KG1 (cell line): ENCODE results near the gene SLC26A11.
A peak's percentile ranks its signal among the peaks of the same experiment; 100 is the strongest.
"Not testable (repeated sequence)": the region's sequence is repeated elsewhere in the genome, so short reads cannot be mapped to it uniquely, and the experiment has no call there.

ENCODE experiments used
- DNase-seq: peaks from one replicate; lab custom pipeline; 2025; lab: John Stamatoyannopoulos, UW

SLC26A11 gene

DNA sequence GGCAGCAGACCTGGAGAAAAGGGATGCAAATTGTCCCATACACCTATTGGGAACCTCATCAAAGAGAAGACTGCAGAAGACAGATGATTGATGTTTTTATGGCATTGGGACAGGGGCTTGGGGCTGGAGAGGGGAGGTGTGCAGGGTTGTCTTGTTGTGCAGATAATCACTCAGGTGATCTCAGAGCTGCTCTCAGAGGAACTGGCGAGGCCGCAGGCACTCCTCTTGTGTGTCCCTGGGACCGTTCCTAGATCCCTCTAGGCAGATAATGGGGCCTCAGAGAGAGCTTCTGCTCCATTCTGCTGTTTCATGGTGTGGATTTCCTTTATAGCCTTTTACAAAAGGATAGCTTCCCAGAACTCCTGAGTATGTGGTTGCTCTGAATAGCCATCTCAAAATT lies 42.1 kb downstream of the SLC26A11 start:
- DNase-seq: no peak

DNA sequence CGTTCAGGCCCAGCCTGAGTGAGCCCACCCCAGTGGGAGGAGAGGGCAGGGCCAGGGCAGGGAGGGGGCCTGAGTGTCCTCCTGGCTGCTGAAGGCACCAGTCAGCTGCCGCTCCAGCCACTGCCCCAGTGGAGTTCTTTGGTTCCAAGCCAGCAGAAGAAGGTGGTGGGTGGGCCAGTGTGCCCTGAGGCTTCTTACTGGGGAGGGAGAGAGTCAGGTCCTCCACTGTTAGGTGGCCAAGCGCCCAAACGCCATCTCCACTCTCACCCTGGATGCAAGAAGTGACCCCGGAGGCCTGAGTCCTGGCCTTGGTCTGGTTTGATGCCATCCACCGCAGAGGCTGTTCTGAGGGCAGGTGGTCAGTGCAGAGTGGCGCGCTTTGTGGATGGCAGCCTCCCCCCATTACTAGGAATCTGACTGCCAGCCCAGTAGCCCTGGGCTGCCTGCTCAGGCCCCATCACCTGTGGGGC lies 42.6 kb downstream of the SLC26A11 start:
- DNase-seq: no peak

DNA sequence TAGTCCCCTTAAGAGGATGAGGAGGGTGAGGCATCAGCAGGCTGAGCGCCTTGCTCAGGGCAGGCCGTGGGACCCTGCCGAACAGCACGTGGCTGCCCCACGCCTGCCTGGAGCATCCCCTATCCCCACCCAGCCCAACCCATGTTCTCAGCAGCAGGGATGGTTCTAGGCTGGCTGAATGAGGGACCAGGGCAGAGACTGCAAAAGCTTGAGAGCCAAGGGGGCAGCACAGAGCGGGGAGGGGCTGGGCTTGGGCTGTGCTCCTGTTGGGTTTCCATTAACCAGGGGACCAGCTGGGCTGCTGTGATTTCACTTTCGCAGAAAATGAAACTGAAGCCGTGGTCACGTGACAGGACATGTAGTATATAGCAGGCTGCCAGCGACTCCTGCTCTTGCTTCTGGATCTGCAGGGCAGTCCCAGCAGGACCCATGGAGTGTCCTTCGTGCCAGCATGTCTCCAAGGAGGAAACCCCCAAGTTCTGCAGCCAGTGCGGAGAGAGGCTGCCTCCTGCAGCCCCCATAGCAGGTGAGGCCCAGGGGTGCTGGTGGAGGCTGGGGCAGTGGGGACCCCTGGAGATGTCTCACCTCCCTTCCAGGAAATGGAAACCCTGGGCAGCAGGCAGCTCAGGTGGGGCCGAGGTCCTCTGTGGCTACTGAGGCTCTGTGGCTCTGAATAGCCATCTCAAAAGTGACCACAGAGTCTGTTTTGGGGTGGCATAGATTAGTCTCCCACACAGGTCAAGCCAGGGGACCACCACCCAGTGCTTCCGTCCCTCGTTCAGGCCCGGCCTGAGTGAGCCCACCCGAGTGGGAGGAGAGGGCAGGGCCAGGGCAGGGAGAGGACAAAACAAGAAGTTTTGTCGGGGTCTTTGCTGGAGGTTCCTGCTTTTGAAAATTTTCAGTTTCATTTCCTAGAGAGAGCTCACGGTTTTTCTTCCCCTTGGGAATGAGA lies 43.3 kb downstream of the SLC26A11 start:
- DNase-seq: peak; percentile 62

DNA sequence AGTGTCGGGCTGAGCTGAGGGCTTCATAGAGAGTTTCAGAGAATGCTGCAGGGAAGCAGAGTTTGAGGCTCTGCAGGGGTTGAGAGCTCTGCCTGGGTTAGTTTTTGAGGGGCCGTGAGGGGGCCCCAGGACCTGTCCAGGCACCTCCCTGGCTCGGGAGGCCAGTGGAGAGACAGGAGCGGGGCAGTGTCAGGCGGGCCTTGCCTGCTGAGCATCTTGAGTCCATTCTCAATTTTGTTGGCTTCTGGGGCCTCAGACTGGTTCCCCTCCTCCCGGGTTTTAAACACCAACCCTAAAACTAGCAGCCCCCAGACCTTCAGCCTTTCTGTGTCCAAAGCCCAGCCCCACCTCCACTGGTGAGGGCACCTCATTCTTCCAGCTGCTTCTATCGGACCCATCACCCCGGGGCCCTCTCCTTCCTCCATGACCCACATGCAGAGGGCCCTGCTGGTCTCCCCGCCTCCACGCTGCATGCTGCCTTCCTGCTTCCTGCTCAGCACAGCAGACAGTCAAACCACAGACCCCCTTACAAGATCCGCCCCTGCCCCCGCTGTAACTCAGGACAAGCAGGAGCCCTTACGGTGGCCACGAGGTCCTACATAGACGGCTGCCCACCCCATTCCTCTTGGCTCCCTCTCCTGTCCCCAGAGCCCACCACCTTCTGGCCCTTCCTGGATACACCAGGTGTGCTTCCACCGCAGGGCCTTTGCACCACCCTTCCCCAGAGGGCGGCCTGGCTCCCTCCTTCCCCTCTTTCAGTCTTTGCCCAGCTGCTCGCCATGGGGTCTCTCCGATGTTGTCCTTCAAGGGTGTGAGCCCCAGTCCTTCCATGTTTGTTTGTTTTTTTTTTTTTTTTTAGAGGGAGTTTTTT lies 44.2 kb downstream of the SLC26A11 start:
- DNase-seq: no peak

DNA sequence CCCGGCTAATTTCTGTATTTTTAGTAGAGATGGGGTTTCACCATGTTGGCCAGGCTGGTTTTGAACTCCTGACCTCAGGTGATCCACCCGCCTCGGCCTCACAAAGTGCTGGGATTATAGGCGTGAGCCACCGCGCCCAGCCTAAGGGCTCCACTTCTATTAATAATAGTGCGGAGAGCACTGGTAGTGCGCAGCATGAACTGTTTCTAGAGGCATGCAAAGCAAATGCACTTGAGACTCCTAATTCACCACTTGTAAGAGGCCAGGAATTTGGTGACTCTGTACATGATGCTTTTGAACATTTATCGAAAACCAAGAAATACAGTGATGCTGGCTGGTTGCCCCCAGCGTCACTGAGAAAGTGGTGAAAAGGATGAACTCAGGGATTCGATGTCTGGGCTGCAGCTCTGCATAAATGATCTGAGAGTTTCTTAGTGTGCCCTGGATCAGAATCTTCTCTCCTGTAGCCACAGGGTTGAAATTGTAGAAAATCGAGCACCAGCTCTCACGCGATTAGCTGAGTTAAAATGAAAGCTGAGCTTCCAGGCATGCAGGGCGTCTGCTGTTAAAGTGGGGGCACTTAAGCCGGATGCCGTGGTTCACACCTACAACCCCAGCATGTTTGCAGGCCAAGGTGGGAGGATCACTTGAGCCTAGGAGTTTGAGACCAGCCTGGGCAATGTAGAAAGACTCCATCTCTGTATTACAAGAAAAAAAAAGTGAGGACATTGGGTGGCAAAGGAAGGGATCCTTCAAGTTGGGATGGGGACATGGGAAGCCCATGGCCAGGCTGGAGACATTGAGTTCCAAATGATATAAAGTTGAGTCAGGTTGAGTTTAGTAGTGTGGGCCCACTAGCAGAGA lies 45.2 kb downstream of the SLC26A11 start:
- DNase-seq: no peak

DNA sequence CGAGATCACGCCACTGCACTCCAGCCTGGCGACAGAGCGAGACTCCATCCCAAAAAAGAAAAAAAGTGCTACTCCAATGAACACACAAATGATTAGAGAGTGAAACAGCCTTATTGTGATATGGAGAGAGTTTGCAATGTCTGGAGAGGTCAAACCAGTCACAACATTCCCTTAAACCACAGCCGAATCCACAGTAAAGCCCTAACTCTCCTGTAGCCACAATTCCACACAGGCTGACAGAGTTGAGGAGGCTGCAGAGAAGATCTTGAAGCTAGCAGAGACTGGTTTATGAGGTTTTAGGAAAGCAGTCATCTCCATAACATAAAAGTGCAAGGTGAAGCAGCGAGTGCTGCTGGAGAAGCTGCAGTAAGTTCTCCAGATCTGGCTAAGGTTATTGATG lies 47.2 kb downstream of the SLC26A11 start:
- DNase-seq: no peak

DNA sequence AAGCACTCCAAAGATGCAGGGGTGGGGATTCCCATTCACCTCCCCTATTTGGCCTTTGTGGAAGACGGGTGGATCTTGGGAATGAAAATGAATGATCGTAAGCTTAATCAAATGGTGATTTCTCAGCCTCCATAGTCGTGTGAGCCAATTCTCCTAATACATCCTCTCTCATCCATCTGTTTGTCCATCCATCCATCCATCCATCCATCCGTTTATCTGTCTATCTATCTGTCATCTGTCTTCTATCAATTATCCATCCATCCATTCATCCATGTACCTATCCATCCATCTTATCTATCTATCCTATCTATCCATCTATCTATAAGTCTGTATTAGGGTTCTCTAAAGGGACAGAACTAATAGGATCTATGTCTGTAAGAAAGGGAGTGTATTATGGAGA lies 48.2 kb downstream of the SLC26A11 start:
- no peak for DNase-seq

DNA sequence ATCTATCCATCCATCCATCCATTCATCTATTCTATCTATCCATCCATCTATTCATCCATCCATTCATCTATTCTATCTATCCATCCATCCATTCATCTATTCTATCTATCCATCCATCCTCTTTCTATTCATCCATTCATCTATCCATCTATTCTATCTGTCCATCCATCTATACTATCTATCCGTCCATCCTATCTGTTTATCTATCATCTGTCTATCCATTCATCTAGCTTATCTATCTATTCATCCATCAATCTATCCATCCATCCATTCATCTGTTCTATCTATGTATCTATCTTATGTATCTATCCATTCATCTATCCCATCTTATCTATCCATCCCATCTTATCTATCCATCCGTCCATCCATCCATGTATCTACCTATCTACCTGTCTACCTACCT lies 49.2 kb downstream of the SLC26A11 start:
- no peak for DNase-seq

DNA sequence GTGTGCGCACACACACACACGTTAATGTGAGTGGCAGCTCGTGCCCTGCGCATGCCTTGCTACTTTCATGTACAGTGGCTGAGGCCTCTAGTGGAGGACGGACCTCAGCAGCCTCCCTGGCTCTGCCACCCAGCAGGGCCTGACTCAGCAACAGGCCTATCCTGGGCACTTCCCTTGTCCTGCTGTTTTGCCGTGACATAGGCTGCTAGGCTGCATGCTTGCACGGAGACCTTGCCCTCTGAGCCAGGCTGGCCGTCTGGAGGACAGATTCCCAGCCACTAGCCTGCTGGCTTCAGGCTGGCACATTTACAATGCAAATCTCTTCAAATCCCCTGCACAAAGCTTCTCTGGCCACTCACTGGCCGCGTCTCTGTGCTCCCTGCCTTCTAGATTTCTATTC lies 49.9 kb downstream of the SLC26A11 start:
- DNase-seq: no peak

DNA sequence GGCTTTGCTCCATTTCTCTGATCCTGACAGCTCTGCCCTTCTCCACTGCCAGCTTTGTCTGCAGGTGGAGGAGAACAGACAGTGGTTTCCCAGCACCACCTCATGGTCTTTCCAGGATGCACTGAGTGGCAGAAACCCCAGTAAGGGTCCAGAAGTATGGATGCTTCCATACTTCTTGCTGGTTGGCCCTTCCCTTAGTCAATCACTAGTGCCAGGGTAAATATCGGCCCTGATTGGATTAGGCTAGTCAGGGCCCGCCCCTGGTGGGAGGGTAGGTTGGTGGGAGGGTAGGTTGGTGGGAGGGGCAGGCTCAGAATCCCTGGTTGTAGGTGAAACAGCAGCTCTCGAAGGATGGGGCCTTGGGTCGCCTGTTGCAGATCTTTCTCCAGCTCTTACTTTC lies 50.6 kb downstream of the SLC26A11 start:
- no peak for DNase-seq

DNA sequence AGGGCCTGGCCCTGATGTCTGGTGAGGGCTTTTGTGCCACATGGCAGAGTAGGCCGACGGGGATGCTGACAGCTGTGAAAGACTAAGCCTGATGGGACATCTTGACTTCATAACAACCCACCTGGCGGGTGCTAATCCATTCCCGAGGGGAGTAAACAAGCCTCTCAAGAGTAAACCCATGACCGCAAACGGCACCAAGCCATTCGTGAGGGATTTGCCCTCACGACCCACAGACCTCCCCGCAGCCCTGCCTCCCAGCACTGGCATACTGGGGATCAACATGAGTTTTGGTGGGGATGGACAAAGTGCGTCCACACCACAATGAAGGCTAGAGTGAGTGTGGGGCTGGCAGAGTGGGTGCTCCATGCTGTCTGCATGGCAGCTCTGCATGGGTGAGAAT lies 52.1 kb downstream of the SLC26A11 start:
- DNase-seq: no peak

DNA sequence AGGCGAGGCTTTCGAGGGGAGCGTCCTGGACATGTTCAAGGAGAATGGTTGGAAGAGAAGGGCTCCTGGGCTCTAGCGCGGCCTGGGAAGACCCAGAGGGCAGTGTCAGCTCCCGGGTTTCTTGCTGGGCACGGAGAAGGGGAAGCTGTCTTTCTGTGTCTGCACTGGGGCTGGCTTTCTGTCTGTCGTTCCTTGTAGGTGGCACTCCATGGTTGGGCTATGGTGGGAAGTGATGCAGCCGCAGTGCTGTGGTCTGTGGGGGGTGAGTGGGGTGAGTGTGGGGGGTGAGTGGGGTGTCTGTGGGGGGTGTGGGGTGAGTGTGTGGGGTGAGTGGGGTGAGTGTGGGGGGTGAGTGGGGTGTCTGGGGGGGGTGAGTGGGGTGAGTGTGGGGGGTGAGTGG lies 54.1 kb downstream of the SLC26A11 start:
- DNase-seq: no peak

DNA sequence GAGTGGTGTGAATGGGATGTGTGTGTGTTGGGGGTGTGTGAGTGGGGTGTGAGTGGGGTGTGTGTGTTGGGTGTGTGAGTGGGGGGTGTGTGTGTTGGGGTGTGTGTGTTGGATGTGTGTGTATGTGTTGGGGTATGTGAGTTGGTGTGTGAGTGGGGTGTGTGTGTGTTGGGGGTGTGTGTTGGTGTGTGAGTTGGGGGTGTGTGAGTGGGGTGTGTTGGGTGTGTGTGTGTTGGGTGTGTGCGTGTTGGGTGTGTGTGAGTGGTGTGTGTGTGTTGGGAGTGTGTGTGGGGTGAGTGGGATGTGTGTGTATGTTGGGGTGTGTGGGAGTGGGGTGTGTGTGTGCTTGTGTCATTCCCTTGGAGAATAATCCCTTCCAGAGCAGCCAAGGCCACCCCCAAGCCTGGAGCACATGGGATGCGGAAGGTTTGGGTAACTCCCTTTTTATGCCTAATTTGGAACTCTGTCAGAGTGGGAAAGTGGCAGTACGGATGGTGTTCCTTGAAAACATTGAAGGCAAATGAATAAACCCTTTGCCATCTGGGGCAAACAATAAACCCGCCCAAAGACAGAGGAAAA lies 54.7 kb downstream of the SLC26A11 start:
- DNase-seq: no peak

DNA sequence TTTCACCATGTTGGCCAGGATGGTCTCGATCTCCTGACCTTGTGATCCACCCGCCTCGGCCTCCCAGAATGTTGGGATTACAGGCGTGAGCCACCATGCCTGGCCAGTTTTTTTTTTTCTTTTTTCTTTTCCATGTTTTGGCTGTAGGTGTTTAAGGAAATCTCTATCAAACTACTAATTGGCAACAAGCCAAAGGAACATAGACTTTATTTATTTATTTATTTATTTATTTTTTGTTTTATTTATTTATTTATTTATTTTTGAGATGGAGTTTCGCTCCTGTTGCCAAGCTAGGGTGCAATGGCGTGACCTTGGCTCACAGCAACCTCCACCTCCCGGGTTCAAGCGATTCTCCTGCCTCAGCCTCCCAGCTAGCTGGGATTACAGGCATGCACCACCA lies 55.6 kb downstream of the SLC26A11 start:
- not testable (repeated sequence) for DNase-seq

DNA sequence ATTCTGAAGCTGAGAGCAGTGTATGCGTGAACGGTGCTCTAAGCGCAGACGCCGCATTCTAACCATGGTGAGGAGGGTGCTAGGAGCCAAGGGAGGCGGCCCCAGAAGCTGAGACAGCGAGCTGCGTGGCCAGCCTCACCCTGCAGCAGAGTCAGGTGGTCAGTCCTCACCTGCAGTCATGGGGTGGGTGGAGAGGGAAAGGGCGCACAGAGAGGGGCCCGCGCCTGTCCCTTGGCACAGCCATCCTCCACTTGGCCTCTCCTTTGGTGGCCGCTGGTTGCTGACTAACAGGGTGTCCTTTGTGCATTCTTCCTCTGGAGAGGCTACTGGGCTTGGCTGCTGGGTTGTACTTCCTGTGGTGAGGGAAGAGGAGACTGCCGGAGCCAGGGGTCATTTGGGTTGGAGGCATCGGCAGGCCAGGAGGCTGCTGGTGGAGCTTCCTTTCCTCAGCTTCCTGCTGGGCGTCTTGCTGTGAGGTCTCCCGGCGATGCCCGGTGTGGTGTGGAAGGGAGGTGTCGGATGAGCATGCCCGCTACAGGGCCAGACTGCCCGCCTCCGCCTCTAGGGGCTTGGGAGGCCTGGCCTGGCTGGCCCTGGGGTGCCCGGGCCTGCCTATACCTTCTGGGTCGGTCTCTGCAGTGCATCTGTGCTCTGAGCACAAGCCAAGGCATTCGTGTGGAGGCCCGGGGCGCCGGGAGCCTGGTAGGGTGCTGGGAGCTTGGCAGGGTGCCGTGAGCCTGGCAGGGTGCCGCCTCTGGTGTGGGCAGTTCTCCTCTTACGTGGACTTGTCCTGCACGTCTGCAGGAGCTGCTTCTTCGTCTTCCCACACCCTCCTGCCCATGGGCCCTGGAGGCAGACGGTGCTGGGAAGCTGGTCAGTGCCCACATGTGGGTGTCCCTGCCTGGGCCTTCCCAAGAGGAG lies 57.8 kb downstream of the SLC26A11 start:
- DNase-seq: no peak

DNA sequence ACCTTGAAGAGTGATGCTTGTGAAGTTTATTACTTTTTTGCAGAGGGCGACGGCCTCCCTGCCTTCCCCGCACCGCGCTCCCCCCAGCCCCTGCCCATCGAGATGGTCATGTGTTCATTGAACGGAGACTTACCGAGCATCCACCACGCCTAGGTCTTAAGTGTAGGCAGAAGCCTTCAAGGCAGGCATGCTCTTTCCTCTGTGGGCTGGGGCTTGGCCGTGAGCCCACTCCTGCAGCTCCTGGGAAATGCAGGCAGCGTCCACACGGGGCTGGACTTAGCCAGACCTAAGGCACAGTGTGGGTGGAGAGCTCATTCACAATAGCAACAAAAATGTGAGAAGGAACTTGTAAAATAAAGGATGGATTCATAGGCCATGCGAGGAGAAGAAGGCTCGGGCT lies 59.7 kb downstream of the SLC26A11 start:
- DNase-seq: no peak

DNA sequence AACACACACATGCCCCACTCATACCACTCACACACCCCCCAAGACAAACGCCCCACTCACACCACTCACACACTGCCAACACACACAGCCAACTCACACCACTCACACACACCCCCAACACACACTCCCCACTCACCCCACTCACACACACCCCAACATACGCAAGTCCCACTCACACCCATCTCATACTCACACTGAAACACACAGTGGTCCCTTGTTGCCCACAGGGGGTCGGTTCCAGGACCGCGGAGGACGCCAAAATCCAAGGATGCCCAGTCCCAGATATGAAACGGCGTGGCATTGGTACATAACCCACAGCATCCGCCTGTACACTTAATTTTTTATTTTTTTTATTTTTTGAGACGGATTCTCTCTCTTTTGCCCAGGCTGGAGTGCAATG lies 61.3 kb downstream of the SLC26A11 start:
- DNase-seq: no peak

DNA sequence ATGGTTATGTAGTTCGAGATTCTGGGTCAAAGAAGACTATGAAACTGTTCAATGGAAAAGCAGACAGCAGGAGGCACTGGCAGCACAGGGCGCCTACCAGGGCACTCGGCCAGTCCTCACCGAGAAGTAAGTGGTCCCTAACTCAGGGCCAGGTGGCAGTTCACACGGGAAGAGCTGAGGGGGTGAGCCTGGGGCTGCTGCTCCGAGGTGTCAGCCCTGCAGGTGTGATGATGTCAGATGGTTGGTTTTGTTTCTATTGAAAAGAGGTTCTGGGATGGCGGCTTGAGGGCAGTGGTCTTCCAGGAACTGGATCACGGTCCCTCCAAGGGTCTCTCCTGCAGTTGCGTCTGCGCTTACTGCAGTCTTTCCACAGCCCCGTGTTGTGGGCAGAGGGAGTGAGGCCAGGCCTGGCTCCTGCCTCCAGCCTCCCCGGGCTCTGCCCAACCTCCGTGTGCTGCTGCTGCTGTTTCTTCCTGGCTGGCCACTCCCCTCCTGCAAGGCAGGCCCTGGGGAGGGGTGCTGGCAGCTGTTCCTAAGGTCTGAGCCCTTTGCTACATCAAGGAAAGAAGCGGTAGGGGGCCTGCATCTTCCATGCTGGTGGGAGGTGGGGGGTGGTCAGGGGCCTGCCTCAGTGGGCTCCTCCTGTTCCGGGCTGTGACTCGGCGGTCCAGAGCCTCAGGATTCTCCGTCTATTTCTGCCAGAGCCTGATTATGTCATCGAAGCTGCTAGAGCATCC lies 63.1 kb downstream of the SLC26A11 start:
- no peak for DNase-seq

DNA sequence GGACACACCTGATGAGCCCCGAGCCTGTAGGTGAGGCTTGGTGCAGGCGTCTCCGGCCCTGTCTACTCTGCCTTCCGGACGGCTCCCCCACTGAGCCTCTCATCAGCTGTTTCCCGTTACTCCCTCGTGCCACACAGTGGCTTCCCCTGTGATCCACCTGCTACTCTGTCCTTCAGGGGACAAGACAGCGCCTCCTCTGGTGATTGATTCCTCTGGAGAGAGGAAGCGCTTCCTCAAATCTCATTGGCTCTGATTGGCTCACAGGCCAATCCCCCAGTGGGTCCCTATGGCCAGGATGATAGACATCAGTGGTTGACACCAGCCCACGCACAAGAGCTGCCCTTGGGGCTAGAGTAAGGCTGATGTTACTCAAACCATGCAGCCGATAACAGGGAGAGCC lies 64.4 kb downstream of the SLC26A11 start:
- DNase-seq: no peak
